GM12878 (cell line): ENCODE results near the gene PLD5. TPM values are rescaled to one million over a fixed set of nuclear protein-coding genes. Genes with fewer than 3 reads are reported as not detected.
"Not testable (repeated sequence)": the region's sequence is repeated elsewhere in the genome, so short reads cannot be mapped to it uniquely, and the experiment has no call there.

Experiments used
- ATAC-seq: fragments of 200-7000 bp; cut with Tn5 transposase; 3 replicates; pipeline ENCODE4 v1.9.1; 2020; ENCODE audit warnings: mild to moderate bottlenecking, moderate library complexity
- BruUV-seq: library from RNA; stranded (reverse); fragments of 400-500 nt; replicated peaks from 2 replicates; lab custom pipeline; 2021; lab: Mats Ljungman, UMichigan
- CTCF ChIA-PET: fragments of 300-600 bp; sonication (Branson Sonifier 250); formaldehyde crosslinking; extraction: SDS; loops from one replicate; lab custom pipeline; 2021; ENCODE audit warnings: inconsistent platforms; lab: Yijun Ruan, JAX
- POLR2A ChIA-PET: fragments of 350-600 bp; formaldehyde crosslinking; extraction: SDS; loops from one replicate; lab custom pipeline; 2021; ENCODE audit warnings: inconsistent platforms; lab: Charles Lee
- RAD21 ChIA-PET: fragments of 300-600 bp; sonication (Branson Sonifier 250); formaldehyde crosslinking; loops from one replicate; lab custom pipeline; 2023; ENCODE audit warnings: antibody characterized with exemption; ENCODE audit not compliant: unreplicated experiment; lab: Charles Lee
- SMC1A ChIA-PET: fragments of 300-600 bp; sonication (Branson Sonifier 250); formaldehyde crosslinking; loops from one replicate; lab custom pipeline; 2023; ENCODE audit not compliant: unreplicated experiment, uncharacterized antibody; lab: Charles Lee
- DNase-seq: peaks from one replicate; pipeline ENCODE4 v3.0.0-alpha.2; 2011; ENCODE audit warnings: low read depth, low spot score
- FAIRE-seq: peaks from 3 replicates; lab custom pipeline; 2011; peaks lifted over from hg19 to GRCh38; lab: Jason Lieb, UNC
- H2AFZ ChIP-seq: 2 replicates; pipeline ENCODE4 v1.6.0; 2011; ENCODE audit warnings: low read depth, low read length, control low read depth; ENCODE audit not compliant: control insufficient read depth
- H3K27ac ChIP-seq: 2 replicates; pipeline ENCODE4 v1.5.1; 2011; ENCODE audit warnings: control low read depth; ENCODE audit not compliant: control insufficient read depth, insufficient read depth
- H3K27me3 ChIP-seq, 2 experiments: replicated peaks in 1 of 2; 2 replicates each; pipeline versions ENCODE4 v1.6.0 to v1.6.1; 2011; ENCODE audit warnings: low read length in 1 of 2; ENCODE audit not compliant: control insufficient read depth in 2 of 2, insufficient read depth in 2 of 2
- H3K36me3 ChIP-seq, 2 experiments: 2 replicates each; pipeline ENCODE4 v1.5.1; 2011; ENCODE audit warnings: low read length in 1 of 2; ENCODE audit not compliant: control insufficient read depth in 2 of 2, insufficient read depth in 2 of 2
- H3K4me1 ChIP-seq: 2 replicates; pipeline ENCODE4 v1.6.1; 2011; ENCODE audit warnings: mild to moderate bottlenecking, low read length, moderate library complexity, mixed read lengths; ENCODE audit not compliant: control insufficient read depth, insufficient read depth
- H3K4me2 ChIP-seq: 2 replicates; pipeline ENCODE4 v1.6.0; 2011; ENCODE audit warnings: control low read depth; ENCODE audit not compliant: control insufficient read depth, insufficient read depth
- H3K4me3 ChIP-seq: fragments of 200-600 bp; sonication (generic); 2 replicates; pipeline ENCODE4 v1.5.1; 2016
- H3K79me2 ChIP-seq: 2 replicates; pipeline ENCODE4 v1.6.0; 2011; ENCODE audit warnings: low read length; ENCODE audit not compliant: control insufficient read depth, insufficient read depth
- H3K9ac ChIP-seq: 2 replicates; pipeline ENCODE4 v1.8.0; 2011; ENCODE audit warnings: low read length, control low read depth, mixed read lengths; ENCODE audit not compliant: control insufficient read depth, insufficient read depth
- H3K9me3 ChIP-seq: replicated peaks from 3 replicates; pipeline ENCODE4 v1.5.1; 2011; ENCODE audit warnings: mild to moderate bottlenecking, low read length; ENCODE audit not compliant: control insufficient read depth, insufficient read depth
- H4K20me1 ChIP-seq: 2 replicates; pipeline ENCODE4 v1.6.0; 2011; ENCODE audit not compliant: control insufficient read depth, insufficient read depth
- BCL11A ChIP-seq: IDR thresholded peaks from 2 replicates; pipeline ENCODE4 v1.6.1; 2011; ENCODE audit warnings: low read depth, low read length
- ELK1 ChIP-seq: IDR thresholded peaks from 2 replicates; pipeline ENCODE4 v1.6.1; 2012; ENCODE audit warnings: low read depth, low read length, improper control_type of control experiment
- HDAC6 ChIP-seq: fragments of 200-600 bp; sonication (generic); IDR thresholded peaks from one replicate; pipeline ENCODE4 v1.8.0; 2017; ENCODE audit warnings: antibody characterized with exemption; ENCODE audit not compliant: unreplicated experiment
- STAT1 ChIP-seq: fragments of 450-650 bp; conservative IDR thresholded peaks from 2 replicates; pipeline ENCODE4 v1.6.1; 2014; ENCODE audit warnings: antibody characterized with exemption, mild to moderate bottlenecking
- TCF3 ChIP-seq: IDR thresholded peaks from 2 replicates; pipeline ENCODE4 v1.6.1; 2012; ENCODE audit warnings: low read depth, mild to moderate bottlenecking, low read length, borderline replicate concordance; ENCODE audit not compliant: insufficient read depth
- WGBS: methylation state at CpG from one replicate; pipeline ENCODE4 v1.1.6; 2016; ENCODE audit warnings: low lambda C conversion rate; ENCODE audit not compliant: insufficient replicate concordance, insufficient coverage; ENCODE audit errors: missing lambda C conversion rate; 5-methylcytosine and 5-hydroxymethylcytosine counted together
- in situ Hi-C: fragments of 300-500 bp; cut with MboI; formaldehyde crosslinking; loops from 9 replicates; pipeline ENCODE4 v1.14.3; 2018; ENCODE audit warnings: mixed read lengths
- intact Hi-C: fragments of 100-400 bp; cut with micrococcal nuclease; formaldehyde crosslinking; loops from one replicate; pipeline ENCODE4 v1.14.2; 2022; ENCODE audit not compliant: unreplicated experiment
- polyA plus RNA-seq, 11 experiments: library from polyadenylated mRNA; depleted of rRNA in 4 of 11; unstranded in 6 of 11; stranded (reverse) in 5 of 11; fragments of >200 nt; fragmentation: Nextera tagmentation in 4 of 11; fragmentation: Illumina TruSeq in 1 of 11; extraction: Ambion mirVana in 4 of 11; extraction: Trizol in 1 of 11; gene quantifications; 1 replicate in 1 of 11; 2 replicates in 10 of 11; pipeline versions ENCODE4 v1.2.1 to v1.2.3, GENCODE V29; 2011 to 2016; ENCODE audit warnings: inconsistent platforms in 2 of 11, missing spikeins in 2 of 11, low read depth in 1 of 11
- total RNA-seq, 4 experiments: library from RNA; depleted of rRNA in 3 of 4; stranded (reverse); fragments of >200 nt in 3 of 4; fragmentation: Illumina TruSeq in 1 of 4; extraction: Trizol in 1 of 4; gene quantifications; 2 replicates each; pipeline versions ENCODE4 v1.2.1 to v1.2.3, GENCODE V29; 2013 to 2021

Gene PLD5
- total and polyA plus RNA-seq, 10 of the 15 experiments (the other 5 are each of a cell fraction or from before 2014, with no cell fraction given) = not detected

GRCh38 chr1:242100921-242101320 is 423.6 kb downstream of the PLD5 start:
- ChIA-PET SMC1A (no interaction called here), POLR2A (no interaction called here), RAD21 (no interaction called here), CTCF (no interaction called here)
- H3K36me3 ChIP-seq = no peaks in the 10 kb centered on the region
- H3K27ac ChIP-seq = no peak overlapping the region
- WGBS = 39% methylated on average over 4 of the region's 4 CpGs
- H2AFZ ChIP-seq = no peak overlapping the region
- no peaks in the 10 kb centered on the region for H4K20me1 ChIP-seq
- H3K9me3 ChIP-seq = no peaks in the 10 kb centered on the region
- ATAC-seq (no peak), FAIRE-seq (no peak), DNase-seq (no peak)
- no peak overlapping the region for H3K9ac ChIP-seq
- intact Hi-C loops = no loop called here
- TF ChIP-seq TCF3 = no peak
- TF ChIP-seq STAT1 = no peak
- TF ChIP-seq BCL11A = no peak
- TF ChIP-seq ELK1 = no peak
- no peak for TF ChIP-seq HDAC6
- no peak overlapping the region for H3K4me3 ChIP-seq
- no peak overlapping the region for H3K4me2 ChIP-seq
- H3K79me2 ChIP-seq = no peaks in the 10 kb centered on the region
- BruUV-seq = no TSS peak
- no peaks in the 10 kb centered on the region for H3K4me1 ChIP-seq
- in situ Hi-C loops = no loop called here
- no peaks in the 10 kb centered on the region for H3K27me3 ChIP-seq

DNA sequence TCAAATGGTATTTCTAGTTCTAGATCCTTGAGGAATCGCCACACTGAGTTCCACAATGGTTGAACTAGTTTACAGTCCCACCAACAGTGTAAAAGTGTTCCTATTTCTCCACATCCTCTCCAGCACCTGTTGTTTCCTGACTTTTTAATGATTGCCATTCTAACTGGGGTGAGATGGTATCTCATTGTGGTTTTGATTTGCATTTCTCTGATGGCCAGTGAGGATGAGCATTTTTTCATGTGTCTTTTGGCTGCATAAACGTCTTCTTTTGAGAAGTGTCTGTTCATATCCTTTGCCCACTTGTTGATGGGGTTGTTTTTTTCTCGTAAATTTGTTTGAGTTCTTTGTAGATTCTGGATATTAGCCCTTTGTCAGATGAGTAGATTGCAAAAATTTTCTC is 427.2 kb downstream of the PLD5 start:
- SMC1A ChIA-PET, H4K20me1 ChIP-seq, H3K27ac ChIP-seq, DNase-seq, H3K9me3 ChIP-seq, RAD21 ChIA-PET, FAIRE-seq, BruUV-seq, ATAC-seq, H3K27me3 ChIP-seq, intact Hi-C loops, H3K79me2 ChIP-seq, CTCF ChIA-PET, POLR2A ChIA-PET, in situ Hi-C loops, H3K4me2 ChIP-seq, H3K4me3 ChIP-seq, H2AFZ ChIP-seq, H3K36me3 ChIP-seq, H3K9ac ChIP-seq, H3K4me1 ChIP-seq: not testable (repeated sequence)
- WGBS = 4% methylated on average over 2 of the region's 3 CpGs
